Measurements from ENCODE around the gene UTP4.
A peak's percentile ranks its signal among the peaks of the same experiment; 100 is the strongest.

The UTP4 gene

GRCh38 chr16:69093974-69094373, 38.5 kb upstream of the UTP4 start:
- Histone ChIP-seq H3K4me1 (ENCODE audit: control insufficient read depth in 2 of 2, insufficient read depth in 1 of 2, low read depth in 1 of 2, low read length in 2 of 2) (peaks cover 11 to 12% of the 10 kb centered on the region in 2 donors), H3K9me3 (replicated peaks in 1 of 2; ENCODE audit: control insufficient read depth in 2 of 2, insufficient read depth in 1 of 2, low read depth in 1 of 2, low read length in 2 of 2) (no peaks in the 10 kb centered on the region), H4K91ac (ENCODE audit: low read depth, low read length, poor library complexity) (no peak overlapping the region), H3K14ac (ENCODE audit: low read length) (no peak overlapping the region), H3K18ac (ENCODE audit: low read length) (no peak overlapping the region), H3K27ac (replicated peaks; ENCODE audit: low read length) (no peak overlapping the region), H3K9ac (ENCODE audit: low read depth, low read length, poor library complexity) (no peak overlapping the region), H4K8ac (ENCODE audit: low read depth, low read length) (no peak overlapping the region), H3K27me3 (ENCODE audit: control insufficient read depth in 3 of 3, insufficient read depth in 3 of 3, low read depth in 1 of 3, low read length in 3 of 3) (no peaks in the 10 kb centered on the region), H2BK15ac (ENCODE audit: low read length) (no peak overlapping the region), H2AFZ (ENCODE audit: low read length) (no peak overlapping the region), H2AK5ac (ENCODE audit: low read depth, low read length) (no peak overlapping the region), H2BK5ac (ENCODE audit: low read length) (no peak overlapping the region), H2BK12ac (ENCODE audit: low read length) (no peak overlapping the region), H3K36me3 (replicated peaks in 1 of 2; ENCODE audit: control insufficient read depth in 2 of 2, insufficient read depth in 2 of 2, low read length in 2 of 2) (no peaks in the 10 kb centered on the region), H3K23ac (ENCODE audit: low read depth, low read length, poor library complexity) (no peak overlapping the region), H3K4me3 (ENCODE audit: low read length in 2 of 2) (no peak overlapping the region), H3K4me2 (ENCODE audit: insufficient read depth, low read length, poor library complexity, severe bottlenecking) (no peak overlapping the region), H3K4ac (ENCODE audit: low read length) (no peak overlapping the region), H3K79me1 (ENCODE audit: low read depth, low read length) (no peaks in the 10 kb centered on the region), H2BK120ac (ENCODE audit: low read depth, low read length) (no peak overlapping the region)
- WGBS, 2 donors (ENCODE audit: extremely low coverage in 2 of 2, insufficient read length in 2 of 2, insufficient replicate concordance in 1 of 2): no CpG with 5 or more reads among the region's 3 CpGs
- no peak for DNase-seq (ENCODE audit: low spot score)

- no peak overlapping the region for H2BK15ac ChIP-seq (ENCODE audit: low read length)
- WGBS, 2 donors (ENCODE audit: extremely low coverage in 2 of 2, insufficient read length in 2 of 2, insufficient replicate concordance in 1 of 2): no CpG with 5 or more reads among the region's 5 CpGs
- no peak overlapping the region for H2BK5ac ChIP-seq (ENCODE audit: low read length)
- no peak overlapping the region for H3K9ac ChIP-seq (ENCODE audit: low read depth, low read length, poor library complexity)
- H3K4ac ChIP-seq (ENCODE audit: low read length): no peak overlapping the region
- H3K4me2 ChIP-seq (ENCODE audit: insufficient read depth, low read length, poor library complexity, severe bottlenecking): no peak overlapping the region
- H3K4me1 ChIP-seq (ENCODE audit: control insufficient read depth in 2 of 2, insufficient read depth in 1 of 2, low read depth in 1 of 2, low read length in 2 of 2): peaks cover 6% of the 10 kb centered on the region in 2 donors
- DNase-seq (ENCODE audit: low spot score): no peak
- H2AK5ac ChIP-seq (ENCODE audit: low read depth, low read length): no peak overlapping the region
- H3K27me3 ChIP-seq (ENCODE audit: control insufficient read depth in 3 of 3, insufficient read depth in 3 of 3, low read depth in 1 of 3, low read length in 3 of 3): no peaks in the 10 kb centered on the region
- no peak overlapping the region for H3K18ac ChIP-seq (ENCODE audit: low read length)
- no peaks in the 10 kb centered on the region for H3K9me3 ChIP-seq (replicated peaks in 1 of 2; ENCODE audit: control insufficient read depth in 2 of 2, insufficient read depth in 1 of 2, low read depth in 1 of 2, low read length in 2 of 2)
- no peak overlapping the region for H2AFZ ChIP-seq (ENCODE audit: low read length)
- H3K27ac ChIP-seq (replicated peaks; ENCODE audit: low read length): no peak overlapping the region
- H3K79me1 ChIP-seq (ENCODE audit: low read depth, low read length): no peaks in the 10 kb centered on the region
- H3K36me3 ChIP-seq (replicated peaks in 1 of 2; ENCODE audit: control insufficient read depth in 2 of 2, insufficient read depth in 2 of 2, low read length in 2 of 2): no peaks in the 10 kb centered on the region
- no peak overlapping the region for H3K14ac ChIP-seq (ENCODE audit: low read length)
- H4K8ac ChIP-seq (ENCODE audit: low read depth, low read length): no peak overlapping the region
- no peak overlapping the region for H2BK120ac ChIP-seq (ENCODE audit: low read depth, low read length)
- no peak overlapping the region for H2BK12ac ChIP-seq (ENCODE audit: low read length)
- H4K91ac ChIP-seq (ENCODE audit: low read depth, low read length, poor library complexity): no peak overlapping the region
- no peak overlapping the region for H3K23ac ChIP-seq (ENCODE audit: low read depth, low read length, poor library complexity)
- H3K4me3 ChIP-seq (ENCODE audit: low read length in 2 of 2): no peak overlapping the region
Observed at GRCh38 chr16:69094501-69094900, 37.9 kb upstream of the UTP4 start.

- no peak overlapping the region for H3K4me2 ChIP-seq (ENCODE audit: insufficient read depth, low read length, poor library complexity, severe bottlenecking)
- no peaks in the 10 kb centered on the region for H3K27me3 ChIP-seq (ENCODE audit: control insufficient read depth in 3 of 3, insufficient read depth in 3 of 3, low read depth in 1 of 3, low read length in 3 of 3)
- no peak overlapping the region for H3K23ac ChIP-seq (ENCODE audit: low read depth, low read length, poor library complexity)
- no peak overlapping the region for H4K91ac ChIP-seq (ENCODE audit: low read depth, low read length, poor library complexity)
- H3K79me1 ChIP-seq (ENCODE audit: low read depth, low read length): no peaks in the 10 kb centered on the region
- no peak overlapping the region for H3K18ac ChIP-seq (ENCODE audit: low read length)
- H3K9me3 ChIP-seq (replicated peaks in 1 of 2; ENCODE audit: control insufficient read depth in 2 of 2, insufficient read depth in 1 of 2, low read depth in 1 of 2, low read length in 2 of 2): no peaks in the 10 kb centered on the region
- H3K9ac ChIP-seq (ENCODE audit: low read depth, low read length, poor library complexity): no peak overlapping the region
- no peak overlapping the region for H3K27ac ChIP-seq (replicated peaks; ENCODE audit: low read length)
- H3K4ac ChIP-seq (ENCODE audit: low read length): no peak overlapping the region
- no peak overlapping the region for H2BK12ac ChIP-seq (ENCODE audit: low read length)
- no peak overlapping the region for H2BK15ac ChIP-seq (ENCODE audit: low read length)
- no peaks in the 10 kb centered on the region for H3K36me3 ChIP-seq (replicated peaks in 1 of 2; ENCODE audit: control insufficient read depth in 2 of 2, insufficient read depth in 2 of 2, low read length in 2 of 2)
- no peak overlapping the region for H3K4me3 ChIP-seq (ENCODE audit: low read length in 2 of 2)
- H2AK5ac ChIP-seq (ENCODE audit: low read depth, low read length): no peak overlapping the region
- H3K4me1 ChIP-seq (ENCODE audit: control insufficient read depth in 2 of 2, insufficient read depth in 1 of 2, low read depth in 1 of 2, low read length in 2 of 2): peaks cover 5% of the 10 kb centered on the region in 2 donors
- H2AFZ ChIP-seq (ENCODE audit: low read length): no peak overlapping the region
- WGBS, 2 donors (ENCODE audit: extremely low coverage in 2 of 2, insufficient read length in 2 of 2, insufficient replicate concordance in 1 of 2): no CpG with 5 or more reads among the region's 6 CpGs
- no peak overlapping the region for H2BK120ac ChIP-seq (ENCODE audit: low read depth, low read length)
- H4K8ac ChIP-seq (ENCODE audit: low read depth, low read length): no peak overlapping the region
- no peak overlapping the region for H2BK5ac ChIP-seq (ENCODE audit: low read length)
- no peak for DNase-seq (ENCODE audit: low spot score)
- no peak overlapping the region for H3K14ac ChIP-seq (ENCODE audit: low read length)
Observed at GRCh38 chr16:69095193-69095592, 37.3 kb upstream of the UTP4 start.

DNA sequence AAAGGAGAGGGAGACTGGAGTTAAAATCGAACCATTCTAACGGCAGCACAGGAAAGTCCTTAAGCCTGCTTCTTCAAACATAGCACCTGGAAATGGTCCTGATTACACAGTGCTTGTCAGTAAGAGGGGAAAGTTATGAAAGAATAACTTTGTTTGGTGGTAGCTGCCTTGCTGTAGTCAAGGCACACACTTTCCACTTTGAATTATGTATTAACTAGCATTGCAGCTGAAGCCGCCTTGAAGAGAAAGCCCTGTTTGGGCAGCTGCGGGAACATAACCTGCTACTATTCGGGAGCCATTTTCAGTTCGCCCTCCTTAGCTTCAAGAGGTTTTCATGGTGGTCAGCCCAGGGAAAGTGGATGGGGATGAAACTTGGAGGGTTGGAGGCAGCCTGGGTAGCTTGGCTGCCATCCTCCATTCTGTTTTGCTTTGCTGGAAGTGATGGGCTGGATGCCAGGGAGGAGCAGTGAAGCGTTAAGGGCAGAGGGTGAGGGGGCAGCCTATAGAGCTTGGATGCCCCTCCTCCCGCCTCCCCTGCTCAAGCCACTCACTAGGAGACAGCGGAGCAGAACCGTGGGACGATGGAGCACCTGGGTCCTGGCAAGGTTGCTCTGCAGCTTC, 32.3 kb upstream of the UTP4 start:
- no peak overlapping the region for H4K8ac ChIP-seq (ENCODE audit: low read depth, low read length)
- no peak overlapping the region for H3K27ac ChIP-seq (replicated peaks; ENCODE audit: low read length)
- H3K4me2 ChIP-seq (ENCODE audit: insufficient read depth, low read length, poor library complexity, severe bottlenecking): no peak overlapping the region
- H2AFZ ChIP-seq (ENCODE audit: low read length): peak overlapping the region; percentile 86
- H2BK12ac ChIP-seq (ENCODE audit: low read length): no peak overlapping the region
- peak overlapping the region; percentile 3 for H3K23ac ChIP-seq (ENCODE audit: low read depth, low read length, poor library complexity)
- no peak for DNase-seq (ENCODE audit: low spot score)
- no peak overlapping the region for H3K4ac ChIP-seq (ENCODE audit: low read length)
- no peak overlapping the region for H2AK5ac ChIP-seq (ENCODE audit: low read depth, low read length)
- H2BK5ac ChIP-seq (ENCODE audit: low read length): no peak overlapping the region
- no peaks in the 10 kb centered on the region for H3K27me3 ChIP-seq (ENCODE audit: control insufficient read depth in 3 of 3, insufficient read depth in 3 of 3, low read depth in 1 of 3, low read length in 3 of 3)
- H3K4me3 ChIP-seq (ENCODE audit: low read length in 2 of 2): no peak overlapping the region
- no peak overlapping the region for H3K14ac ChIP-seq (ENCODE audit: low read length)
- H3K36me3 ChIP-seq (replicated peaks in 1 of 2; ENCODE audit: control insufficient read depth in 2 of 2, insufficient read depth in 2 of 2, low read length in 2 of 2): no peaks in the 10 kb centered on the region
- H4K91ac ChIP-seq (ENCODE audit: low read depth, low read length, poor library complexity): no peak overlapping the region
- H2BK15ac ChIP-seq (ENCODE audit: low read length): no peak overlapping the region
- no peaks in the 10 kb centered on the region for H3K79me1 ChIP-seq (ENCODE audit: low read depth, low read length)
- H3K18ac ChIP-seq (ENCODE audit: low read length): peak overlapping the region; percentile 32
- H3K4me1 ChIP-seq (ENCODE audit: control insufficient read depth in 2 of 2, insufficient read depth in 1 of 2, low read depth in 1 of 2, low read length in 2 of 2): peaks cover 9 to 13% of the 10 kb centered on the region in 2 donors
- peak overlapping the region; percentile 26 for H2BK120ac ChIP-seq (ENCODE audit: low read depth, low read length)
- H3K9me3 ChIP-seq (replicated peaks in 1 of 2; ENCODE audit: control insufficient read depth in 2 of 2, insufficient read depth in 1 of 2, low read depth in 1 of 2, low read length in 2 of 2): no peaks in the 10 kb centered on the region
- WGBS, 2 donors (ENCODE audit: extremely low coverage in 2 of 2, insufficient read length in 2 of 2, insufficient replicate concordance in 1 of 2): no CpG with 5 or more reads among the region's 11 CpGs
- no peak overlapping the region for H3K9ac ChIP-seq (ENCODE audit: low read depth, low read length, poor library complexity)

All from neuronal stem cell (in vitro differentiated cells).